Tibial nerve (tissue), 4 donors: Measurements from ENCODE around the gene MTA2.

ENCODE experiments used
- CTCF ChIP-seq, 5 experiments: fragments of 200-600 bp in 3 of 5; fragments of 450-650 bp in 2 of 5; sonication (generic) in 3 of 5; IDR thresholded peaks; one replicate each; pipeline ENCODE4 v1.5.1; 2016 to 2019; ENCODE audit warnings: antibody characterized with exemption in 5 of 5, mild to moderate bottlenecking in 3 of 5, moderate library complexity in 2 of 5
- EP300 ChIP-seq, 2 donors: sonication (generic); formaldehyde crosslinking; IDR thresholded peaks; one replicate each; pipeline ENCODE4 v1.6.1; 2017; ENCODE audit warnings: antibody characterized with exemption in 2 of 2, mild to moderate bottlenecking in 1 of 2
- POLR2A ChIP-seq, 2 donors: fragments of 450-650 bp; IDR thresholded peaks; one replicate each; pipeline ENCODE4 v1.6.1; 2017; ENCODE audit warnings: antibody characterized with exemption in 2 of 2, mild to moderate bottlenecking in 2 of 2, moderate library complexity in 2 of 2

DNA sequence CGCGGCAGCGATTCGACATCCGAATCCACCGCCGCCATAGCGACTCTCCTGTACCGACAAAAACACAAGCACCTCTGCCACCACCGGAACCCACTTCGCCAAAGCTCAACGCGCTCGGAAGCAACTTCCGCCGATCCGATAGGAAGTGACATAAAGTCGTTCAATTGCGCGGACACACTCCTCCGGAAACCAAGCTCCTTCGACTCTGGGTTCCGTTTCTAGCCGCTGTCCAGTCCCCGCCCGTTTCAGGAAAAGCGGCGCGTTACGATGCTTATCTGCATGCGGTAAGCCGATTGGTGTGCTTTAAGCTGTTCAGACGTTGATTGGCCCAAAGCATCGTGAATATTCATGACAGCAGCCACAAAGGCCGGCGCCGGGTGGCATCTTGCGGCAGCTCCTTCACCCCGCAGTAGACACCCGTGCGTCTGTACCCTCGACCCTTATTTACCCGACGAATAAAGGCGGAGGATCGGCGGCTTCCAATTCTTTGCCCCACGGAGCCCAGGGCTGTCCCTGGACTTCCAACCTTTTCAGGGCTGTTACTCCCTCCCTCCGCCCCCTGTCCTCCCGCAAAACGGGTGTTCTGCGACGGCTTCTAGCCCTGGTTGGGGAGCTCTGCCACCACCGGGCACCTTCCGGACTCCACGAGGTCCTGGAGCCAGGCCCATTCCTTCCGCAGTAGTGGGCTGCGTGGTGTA is 10.1 kb downstream of the MTA2 start, which contains the start of gene TUT1:
- TF ChIP-seq EP300 (IDR thresholded peaks at IDR 0.05) (peak; percentile 73 to 98), CTCF (IDR thresholded peaks at IDR 0.05) (peak in 1 of 5 experiments; percentile 41), POLR2A (IDR thresholded peaks at IDR 0.05) (peak; percentile 66 to 96)
